OCI-LY3 (cell line): ENCODE measurements around the gene PDGFRA.

ENCODE experiments used
- CTCF ChIP-seq: fragments of 200-600, 300-600 bp; sonication (generic); IDR thresholded peaks from 2 replicates; pipeline ENCODE4 v1.5.1; 2014; ENCODE audit warnings: antibody characterized with exemption, low read length, low read depth
- EZH2phosphoT487 ChIP-seq: fragments of 200-600 bp; shearing (Covaris generic); IDR thresholded peaks from 2 replicates; pipeline ENCODE4 v1.6.1; 2018; ENCODE audit warnings: antibody characterized with exemption, mixed run types, low read depth

- TF ChIP-seq CTCF (no peak), EZH2phosphoT487 (no peak)
These were observed 52.1 kb downstream of the PDGFRA start for GRCh38 chr4:54281054-54281766.
